CD4-positive, alpha-beta T cell treated with Interleukin-6 for 4 hours (primary cell): ENCODE measurements around the gene ACAD11.
"Not testable (repeated sequence)": the region's sequence is repeated elsewhere in the genome, so short reads cannot be mapped to it uniquely, and the experiment has no call there.

Experiments used
- DNase-seq: peaks from one replicate; pipeline ENCODE4 v3.0.0-alpha.2; 2020; ENCODE audit warnings: mixed read lengths

Gene ACAD11

GRCh38 chr3:132596816-132597433 is 62.7 kb downstream of the ACAD11 start, which contains the start of gene ACKR4:
TSS of gene ACKR4 (plus strand) at chr3:132597270. CDS start at chr3:132600398, 3,128 bp downstream.
- DNase-seq = no peak

GRCh38 chr3:132596326-132596725 is 63.3 kb downstream of the ACAD11 start:
- DNase-seq = no peak

- no peak for DNase-seq
Observed at GRCh38 chr3:132595014-132595413, 64.6 kb downstream of the ACAD11 start.

- no peak for DNase-seq
Observed at GRCh38 chr3:132594498-132594897, 65.1 kb downstream of the ACAD11 start.

- no peak for DNase-seq
Observed at GRCh38 chr3:132593947-132594323, 65.7 kb downstream of the ACAD11 start.

- DNase-seq = no peak
Observed at GRCh38 chr3:132593241-132593946, 66.2 kb downstream of the ACAD11 start.

GRCh38 chr3:132592216-132592615 is 67.4 kb downstream of the ACAD11 start:
- no peak for DNase-seq

GRCh38 chr3:132587401-132587800 is 72.2 kb downstream of the ACAD11 start:
- no peak for DNase-seq

GRCh38 chr3:132573797-132574211 is 85.8 kb downstream of the ACAD11 start:
- DNase-seq = no peak

GRCh38 chr3:132570016-132570415 is 89.6 kb downstream of the ACAD11 start:
- DNase-seq = no peak

- no peak for DNase-seq
Observed at GRCh38 chr3:132569580-132569979, 90.0 kb downstream of the ACAD11 start.

- DNase-seq = no peak
Observed at GRCh38 chr3:132569153-132569552, 90.5 kb downstream of the ACAD11 start.

- no peak for DNase-seq
Observed at GRCh38 chr3:132568422-132568821, 91.2 kb downstream of the ACAD11 start.

GRCh38 chr3:132564070-132564465 is 95.5 kb downstream of the ACAD11 start:
- no peak for DNase-seq

GRCh38 chr3:132563420-132564069 is 96.1 kb downstream of the ACAD11 start:
- no peak for DNase-seq

GRCh38 chr3:132561003-132561402 is 98.6 kb downstream of the ACAD11 start:
- DNase-seq = no peak

- no peak for DNase-seq
Observed at GRCh38 chr3:132556508-132557159, 103.0 kb downstream of the ACAD11 start.

GRCh38 chr3:132556036-132556386 is 103.6 kb downstream of the ACAD11 start:
- DNase-seq = not testable (repeated sequence)

GRCh38 chr3:132555306-132556035 is 104.1 kb downstream of the ACAD11 start:
- no peak for DNase-seq

- no peak for DNase-seq
Observed at GRCh38 chr3:132554437-132554836, 105.2 kb downstream of the ACAD11 start.

GRCh38 chr3:132553826-132554225 is 105.8 kb downstream of the ACAD11 start:
- no peak for DNase-seq

- no peak for DNase-seq
Observed at GRCh38 chr3:132550579-132551305, 108.9 kb downstream of the ACAD11 start.
